Measurements from ENCODE around the gene SPATA24. TPM values are rescaled to one million over a fixed set of nuclear protein-coding genes. Genes with fewer than 3 reads are reported as not detected.
A peak's percentile ranks its signal among the peaks of the same experiment; 100 is the strongest.

Gene SPATA24
- total RNA-seq, 4 donors from 2014 or later: 1.5 to 5.9 (median 5.5) TPM

DNA sequence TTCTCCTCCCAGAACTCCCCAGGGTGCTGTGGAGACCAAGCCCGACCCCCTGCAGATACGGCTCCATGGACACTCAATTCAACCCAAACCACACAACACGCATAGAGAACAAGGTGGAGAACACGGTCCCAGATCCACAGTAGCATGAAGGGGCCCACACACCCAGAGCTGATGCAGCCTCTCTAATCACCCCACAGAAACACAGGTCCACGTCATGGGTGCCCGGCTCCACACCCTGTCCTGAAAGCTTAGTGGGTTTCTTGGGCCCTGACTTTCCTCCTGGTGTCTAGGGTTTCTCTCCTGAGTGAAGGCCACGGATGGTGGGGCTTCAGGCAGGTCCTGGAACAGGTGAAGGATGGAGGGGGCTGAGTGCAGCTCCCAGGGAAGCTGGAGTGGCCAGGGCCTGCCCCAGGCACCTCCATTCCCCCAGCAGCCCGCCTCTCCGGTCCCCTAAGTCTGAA, 19.3 kb downstream of the SPATA24 start:
- no peak for DNase-seq
- intact Hi-C loops (cut with DNase I): no loop called here
- H3K9me3 ChIP-seq: no peaks in the 10 kb centered on the region
- 19 to 49% methylated on average over 3 to 7 of the region's 9 CpGs for WGBS, 2 donors
- peak overlapping the region; percentile 11 to 63 (median 33) for H3K4me3 ChIP-seq
- peaks cover 25 to 45% (median 35%) of the 10 kb centered on the region in 3 donors for H3K4me1 ChIP-seq
- no peaks in the 10 kb centered on the region for H3K36me3 ChIP-seq
- TF ChIP-seq, protein P1, sequence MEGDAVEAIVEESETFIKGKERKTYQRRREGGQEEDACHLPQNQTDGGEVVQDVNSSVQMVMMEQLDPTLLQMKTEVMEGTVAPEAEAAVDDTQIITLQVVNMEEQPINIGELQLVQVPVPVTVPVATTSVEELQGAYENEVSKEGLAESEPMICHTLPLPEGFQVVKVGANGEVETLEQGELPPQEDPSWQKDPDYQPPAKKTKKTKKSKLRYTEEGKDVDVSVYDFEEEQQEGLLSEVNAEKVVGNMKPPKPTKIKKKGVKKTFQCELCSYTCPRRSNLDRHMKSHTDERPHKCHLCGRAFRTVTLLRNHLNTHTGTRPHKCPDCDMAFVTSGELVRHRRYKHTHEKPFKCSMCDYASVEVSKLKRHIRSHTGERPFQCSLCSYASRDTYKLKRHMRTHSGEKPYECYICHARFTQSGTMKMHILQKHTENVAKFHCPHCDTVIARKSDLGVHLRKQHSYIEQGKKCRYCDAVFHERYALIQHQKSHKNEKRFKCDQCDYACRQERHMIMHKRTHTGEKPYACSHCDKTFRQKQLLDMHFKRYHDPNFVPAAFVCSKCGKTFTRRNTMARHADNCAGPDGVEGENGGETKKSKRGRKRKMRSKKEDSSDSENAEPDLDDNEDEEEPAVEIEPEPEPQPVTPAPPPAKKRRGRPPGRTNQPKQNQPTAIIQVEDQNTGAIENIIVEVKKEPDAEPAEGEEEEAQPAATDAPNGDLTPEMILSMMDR (IDR thresholded peaks at IDR 0.05): no peak
- TF ChIP-seq POLR2A (IDR thresholded peaks at IDR 0.05): no peak
- peak overlapping the region; percentile 73 to 87 (median 81) for H3K27ac ChIP-seq
- H3K27me3 ChIP-seq: no peaks in the 10 kb centered on the region

DNA sequence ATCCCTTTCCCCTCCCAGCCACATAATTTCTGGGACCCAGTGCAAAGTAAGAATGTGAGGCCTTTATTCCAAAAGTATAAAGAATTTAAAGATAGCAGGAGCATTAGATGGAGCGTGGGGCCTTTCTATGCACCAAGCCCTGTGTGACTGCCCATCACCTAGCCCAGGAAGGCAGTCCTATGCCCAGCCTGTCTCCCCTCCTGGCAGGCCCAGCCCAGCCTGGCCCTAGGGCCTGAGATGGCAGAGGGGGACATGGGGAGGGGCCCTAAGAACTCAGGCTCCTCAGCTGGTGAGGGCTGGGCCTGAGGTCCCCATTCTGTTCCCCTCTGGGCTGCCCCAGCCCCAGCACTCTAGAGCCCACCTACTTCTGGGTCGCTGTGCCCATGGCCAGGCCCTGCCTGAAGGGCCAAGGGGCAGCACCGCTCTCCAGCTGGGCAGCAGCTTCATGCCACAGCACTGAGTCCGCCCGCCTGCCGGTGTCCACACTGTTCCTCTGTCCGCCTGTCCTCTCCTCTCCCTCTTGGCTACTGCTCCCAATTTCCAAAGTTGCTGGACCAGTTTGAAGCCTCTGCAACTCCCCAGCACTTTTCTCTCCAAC, 19.8 kb downstream of the SPATA24 start:
- peak overlapping the region; percentile 73 to 87 (median 81) for H3K27ac ChIP-seq
- H3K4me1 ChIP-seq: peaks cover 25 to 46% (median 35%) of the 10 kb centered on the region in 3 donors
- WGBS, 2 donors: 33 to 65% methylated on average over 2 to 4 of the region's 7 CpGs
- no peak overlapping the region for H3K4me3 ChIP-seq
- H3K27me3 ChIP-seq: no peaks in the 10 kb centered on the region
- no peak for DNase-seq
- H3K36me3 ChIP-seq: no peaks in the 10 kb centered on the region
- TF ChIP-seq, protein P1 (IDR thresholded peaks at IDR 0.05): no peak
- TF ChIP-seq POLR2A (IDR thresholded peaks at IDR 0.05): no peak
- intact Hi-C loops (cut with DNase I): no loop called here
- H3K9me3 ChIP-seq: no peaks in the 10 kb centered on the region

DNA sequence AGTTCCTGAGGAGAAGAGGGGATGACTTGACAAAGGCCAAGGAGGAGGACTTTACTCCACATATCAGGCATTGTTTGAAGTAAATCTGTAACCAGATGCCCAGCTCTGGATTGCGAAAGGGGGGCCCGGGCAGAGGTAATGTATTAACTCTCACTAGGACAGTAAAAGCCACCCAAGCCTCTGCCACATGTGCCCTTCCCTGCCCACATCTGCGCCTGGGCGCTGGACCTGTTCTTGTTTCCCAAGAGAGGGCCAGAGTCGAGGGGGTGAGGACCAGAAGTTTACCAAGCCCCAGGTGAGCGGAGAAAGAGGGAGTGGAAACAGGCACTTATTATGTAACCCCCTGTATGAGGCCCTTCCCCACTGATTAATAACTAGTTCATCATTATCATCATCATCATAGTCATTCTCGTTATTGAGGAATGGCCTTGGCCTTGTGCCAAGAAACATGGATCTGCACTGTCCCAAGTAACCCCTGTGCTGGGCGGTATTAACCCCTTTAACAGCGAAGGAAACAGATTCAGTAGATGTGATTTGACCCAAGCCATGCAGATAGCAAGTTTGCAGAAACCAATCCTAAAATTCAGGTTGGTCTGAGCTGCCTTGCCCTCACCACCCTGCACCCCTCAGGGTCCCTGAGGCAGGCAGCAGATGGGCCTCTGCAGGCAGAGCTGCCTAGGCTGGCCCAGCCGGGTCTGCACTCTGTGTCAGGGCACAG, 20.5 kb downstream of the SPATA24 start, which contains the start of gene SLC23A1:
Gene SLC23A1 (minus strand): TSS at position 23 of the 718 bp plus-strand sequence. CDS start 44 bp downstream, outside the sequence.
- peak within 1 kb of the TSS; percentile 73 to 87 (median 81) for H3K27ac ChIP-seq
- DNase-seq: no peak
- 35 to 62% methylated on average over 8 to 9 of the region's 10 CpGs for WGBS, 2 donors
- no peaks in the 10 kb centered on the region for H3K36me3 ChIP-seq
- intact Hi-C loops (cut with DNase I): no loop called here
- TF ChIP-seq POLR2A (IDR thresholded peaks at IDR 0.05): no peak
- TF ChIP-seq, protein P1 (IDR thresholded peaks at IDR 0.05): no peak
- H3K4me3 ChIP-seq: no peak within 1 kb of the TSS
- peaks cover 25 to 47% (median 32%) of the 10 kb centered on the region in 3 donors for H3K4me1 ChIP-seq
- no peaks in the 10 kb centered on the region for H3K27me3 ChIP-seq
- H3K9me3 ChIP-seq: no peaks in the 10 kb centered on the region

DNA sequence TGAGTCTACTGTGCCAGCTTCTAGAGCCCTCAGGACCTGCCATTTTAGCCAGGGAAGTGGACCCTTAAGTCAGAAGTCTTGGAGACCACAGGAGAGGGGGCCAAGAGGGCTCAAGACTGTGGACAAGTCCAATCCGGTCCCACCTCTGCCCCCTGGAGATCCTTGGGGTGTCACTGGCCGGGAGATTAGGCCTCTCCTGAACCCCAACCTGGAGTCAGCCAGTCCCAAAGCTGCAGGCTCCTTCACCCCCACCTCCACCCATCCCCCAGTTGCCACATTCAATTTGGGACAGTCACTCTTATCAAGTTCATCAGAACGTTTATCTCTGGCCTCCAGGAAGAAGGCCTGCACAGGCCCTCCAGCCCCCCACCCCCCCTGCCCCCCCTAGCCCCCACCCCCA, 21.1 kb downstream of the SPATA24 start:
- H3K4me1 ChIP-seq: peaks cover 25 to 45% (median 26%) of the 10 kb centered on the region in 3 donors
- H3K27me3 ChIP-seq: no peaks in the 10 kb centered on the region
- H3K36me3 ChIP-seq: no peaks in the 10 kb centered on the region
- intact Hi-C loops (cut with DNase I): no loop called here
- WGBS, 2 donors: 54% methylated on average over 3 of the region's 3 CpGs; no CpG with 5 or more reads in 1 of the 2 donors
- H3K27ac ChIP-seq: no peak overlapping the region
- TF ChIP-seq, protein P1 (IDR thresholded peaks at IDR 0.05): no peak
- no peak for DNase-seq
- no peaks in the 10 kb centered on the region for H3K9me3 ChIP-seq
- no peak overlapping the region for H3K4me3 ChIP-seq
